Measurements from ENCODE around the gene CMKLR1.

Gene CMKLR1

GRCh38 chr12:108324351-108325017 is 14.6 kb downstream of the CMKLR1 start:
- no peak overlapping the region for H3K4me3 ChIP-seq (ENCODE audit: low read depth in 1 of 2, low read length in 2 of 2)
- H3K27ac ChIP-seq (ENCODE audit: low read depth, low read length), result no peak overlapping the region
- no peaks in the 10 kb centered on the region for H3K4me1 ChIP-seq (ENCODE audit: control insufficient read depth in 1 of 2, insufficient read depth in 2 of 2, low read length in 2 of 2)

GRCh38 chr12:108323581-108323980 is 15.5 kb downstream of the CMKLR1 start:
- Histone ChIP-seq H3K36me3 (ENCODE audit: control insufficient read depth in 1 of 2, insufficient read depth in 2 of 2, low read length in 2 of 2) (no peaks in the 10 kb centered on the region), H3K9ac (ENCODE audit: low read depth in 1 of 2, low read length in 2 of 2) (no peak overlapping the region), H3K4me1 (ENCODE audit: control insufficient read depth in 1 of 2, insufficient read depth in 2 of 2, low read length in 2 of 2) (no peaks in the 10 kb centered on the region), H3K4me3 (ENCODE audit: low read depth in 1 of 2, low read length in 2 of 2) (no peak overlapping the region), H3K27me3 (ENCODE audit: control insufficient read depth in 1 of 2, insufficient read depth in 2 of 2, low read length in 2 of 2) (peaks cover 0 to 3% of the 10 kb centered on the region in 2 donors), H3K9me3 (ENCODE audit: control insufficient read depth in 1 of 2, low read length in 2 of 2) (no peaks in the 10 kb centered on the region), H3K27ac (ENCODE audit: low read depth, low read length) (no peak overlapping the region)

More at GRCh38 chr12:108324351-108325017, 14.6 kb downstream of the CMKLR1 start:
- Histone ChIP-seq H3K36me3 (ENCODE audit: control insufficient read depth in 1 of 2, insufficient read depth in 2 of 2, low read length in 2 of 2) (no peaks in the 10 kb centered on the region), H3K27me3 (ENCODE audit: control insufficient read depth in 1 of 2, insufficient read depth in 2 of 2, low read length in 2 of 2) (peaks cover 0 to 3% of the 10 kb centered on the region in 2 donors), H3K9ac (ENCODE audit: low read depth in 1 of 2, low read length in 2 of 2) (no peak overlapping the region), H3K9me3 (ENCODE audit: control insufficient read depth in 1 of 2, low read length in 2 of 2) (no peaks in the 10 kb centered on the region)

- H3K9me3 ChIP-seq (ENCODE audit: control insufficient read depth in 1 of 2, low read length in 2 of 2), result no peaks in the 10 kb centered on the region
- no peak overlapping the region for H3K9ac ChIP-seq (ENCODE audit: low read depth in 1 of 2, low read length in 2 of 2)
- H3K27ac ChIP-seq (ENCODE audit: low read depth, low read length), result no peak overlapping the region
- no peaks in the 10 kb centered on the region for H3K36me3 ChIP-seq (ENCODE audit: control insufficient read depth in 1 of 2, insufficient read depth in 2 of 2, low read length in 2 of 2)
- H3K27me3 ChIP-seq (ENCODE audit: control insufficient read depth in 1 of 2, insufficient read depth in 2 of 2, low read length in 2 of 2), result peaks cover 0 to 3% of the 10 kb centered on the region in 2 donors
- no peak overlapping the region for H3K4me3 ChIP-seq (ENCODE audit: low read depth in 1 of 2, low read length in 2 of 2)
- H3K4me1 ChIP-seq (ENCODE audit: control insufficient read depth in 1 of 2, insufficient read depth in 2 of 2, low read length in 2 of 2), result no peaks in the 10 kb centered on the region
These were observed 16.1 kb downstream of the CMKLR1 start for GRCh38 chr12:108322998-108323397.

- Histone ChIP-seq H3K4me1 (ENCODE audit: control insufficient read depth in 1 of 2, insufficient read depth in 2 of 2, low read length in 2 of 2) (no peaks in the 10 kb centered on the region), H3K9ac (ENCODE audit: low read depth in 1 of 2, low read length in 2 of 2) (no peak overlapping the region), H3K4me3 (ENCODE audit: low read depth in 1 of 2, low read length in 2 of 2) (no peak overlapping the region), H3K27me3 (ENCODE audit: control insufficient read depth in 1 of 2, insufficient read depth in 2 of 2, low read length in 2 of 2) (peaks cover 0 to 3% of the 10 kb centered on the region in 2 donors), H3K36me3 (ENCODE audit: control insufficient read depth in 1 of 2, insufficient read depth in 2 of 2, low read length in 2 of 2) (no peaks in the 10 kb centered on the region), H3K27ac (ENCODE audit: low read depth, low read length) (no peak overlapping the region), H3K9me3 (ENCODE audit: control insufficient read depth in 1 of 2, low read length in 2 of 2) (no peaks in the 10 kb centered on the region)
These were observed 17.4 kb downstream of the CMKLR1 start for GRCh38 chr12:108321688-108322087.

GRCh38 chr12:108320507-108321293 is 18.4 kb downstream of the CMKLR1 start:
- H3K4me1 ChIP-seq (ENCODE audit: control insufficient read depth in 1 of 2, insufficient read depth in 2 of 2, low read length in 2 of 2), result no peaks in the 10 kb centered on the region

GRCh38 chr12:108319277-108320234 is 19.6 kb downstream of the CMKLR1 start:
- H3K27ac ChIP-seq (ENCODE audit: low read depth, low read length), result no peak overlapping the region
- H3K36me3 ChIP-seq (ENCODE audit: control insufficient read depth in 1 of 2, insufficient read depth in 2 of 2, low read length in 2 of 2), result no peaks in the 10 kb centered on the region
- no peak overlapping the region for H3K4me3 ChIP-seq (ENCODE audit: low read depth in 1 of 2, low read length in 2 of 2)
- H3K4me1 ChIP-seq (ENCODE audit: control insufficient read depth in 1 of 2, insufficient read depth in 2 of 2, low read length in 2 of 2), result no peaks in the 10 kb centered on the region
- H3K9me3 ChIP-seq (ENCODE audit: control insufficient read depth in 1 of 2, low read length in 2 of 2), result no peaks in the 10 kb centered on the region
- peaks cover 0 to 3% of the 10 kb centered on the region in 2 donors for H3K27me3 ChIP-seq (ENCODE audit: control insufficient read depth in 1 of 2, insufficient read depth in 2 of 2, low read length in 2 of 2)
- H3K9ac ChIP-seq (ENCODE audit: low read depth in 1 of 2, low read length in 2 of 2), result no peak overlapping the region

More at GRCh38 chr12:108320507-108321293, 18.4 kb downstream of the CMKLR1 start:
- Histone ChIP-seq H3K9ac (ENCODE audit: low read depth in 1 of 2, low read length in 2 of 2) (no peak overlapping the region), H3K27me3 (ENCODE audit: control insufficient read depth in 1 of 2, insufficient read depth in 2 of 2, low read length in 2 of 2) (peaks cover 0 to 3% of the 10 kb centered on the region in 2 donors), H3K36me3 (ENCODE audit: control insufficient read depth in 1 of 2, insufficient read depth in 2 of 2, low read length in 2 of 2) (no peaks in the 10 kb centered on the region), H3K4me3 (ENCODE audit: low read depth in 1 of 2, low read length in 2 of 2) (no peak overlapping the region), H3K27ac (ENCODE audit: low read depth, low read length) (no peak overlapping the region), H3K9me3 (ENCODE audit: control insufficient read depth in 1 of 2, low read length in 2 of 2) (no peaks in the 10 kb centered on the region)

- H3K36me3 ChIP-seq (ENCODE audit: control insufficient read depth in 1 of 2, insufficient read depth in 2 of 2, low read length in 2 of 2), result no peaks in the 10 kb centered on the region
- H3K4me3 ChIP-seq (ENCODE audit: low read depth in 1 of 2, low read length in 2 of 2), result no peak overlapping the region
- H3K4me1 ChIP-seq (ENCODE audit: control insufficient read depth in 1 of 2, insufficient read depth in 2 of 2, low read length in 2 of 2), result peaks cover 0 to 6% of the 10 kb centered on the region in 2 donors
- no peaks in the 10 kb centered on the region for H3K9me3 ChIP-seq (ENCODE audit: control insufficient read depth in 1 of 2, low read length in 2 of 2)
- peaks cover 0 to 3% of the 10 kb centered on the region in 2 donors for H3K27me3 ChIP-seq (ENCODE audit: control insufficient read depth in 1 of 2, insufficient read depth in 2 of 2, low read length in 2 of 2)
- H3K9ac ChIP-seq (ENCODE audit: low read depth in 1 of 2, low read length in 2 of 2), result no peak overlapping the region
- no peak overlapping the region for H3K27ac ChIP-seq (ENCODE audit: low read depth, low read length)
These were observed 20.4 kb downstream of the CMKLR1 start for GRCh38 chr12:108318472-108319275.

- no peaks in the 10 kb centered on the region for H3K9me3 ChIP-seq (ENCODE audit: control insufficient read depth in 1 of 2, low read length in 2 of 2)
- peaks cover 0 to 15% of the 10 kb centered on the region in 2 donors for H3K4me1 ChIP-seq (ENCODE audit: control insufficient read depth in 1 of 2, insufficient read depth in 2 of 2, low read length in 2 of 2)
- H3K27ac ChIP-seq (ENCODE audit: low read depth, low read length), result no peak overlapping the region
- no peak overlapping the region for H3K4me3 ChIP-seq (ENCODE audit: low read depth in 1 of 2, low read length in 2 of 2)
- no peak overlapping the region for H3K9ac ChIP-seq (ENCODE audit: low read depth in 1 of 2, low read length in 2 of 2)
- no peaks in the 10 kb centered on the region for H3K36me3 ChIP-seq (ENCODE audit: control insufficient read depth in 1 of 2, insufficient read depth in 2 of 2, low read length in 2 of 2)
- H3K27me3 ChIP-seq (ENCODE audit: control insufficient read depth in 1 of 2, insufficient read depth in 2 of 2, low read length in 2 of 2), result peaks cover 0 to 3% of the 10 kb centered on the region in 2 donors
These were observed 21.5 kb downstream of the CMKLR1 start for GRCh38 chr12:108317308-108318234.

Data from duodenal mucosa (tissue), 2 donors.